H9 (cell line): ENCODE results near the gene ZDHHC16. TPM values are rescaled to one million over a fixed set of nuclear protein-coding genes. Genes with fewer than 3 reads are reported as not detected.

Experiments
- DNase-seq: peaks from one replicate; pipeline ENCODE4 v3.0.0-alpha.2; 2017
- H2AFZ ChIP-seq: one replicate; pipeline ENCODE4 v1.6.1; 2013; ENCODE audit warnings: mild to moderate bottlenecking, low read length, control low read depth, moderate library complexity
- H2AK5ac ChIP-seq: 2 replicates; pipeline ENCODE4 v1.6.1; 2013; ENCODE audit warnings: low read length, control low read depth, mixed read lengths; ENCODE audit not compliant: insufficient read length
- H2BK120ac ChIP-seq: one replicate; pipeline ENCODE4 v1.6.1; 2013; ENCODE audit warnings: low read depth, mild to moderate bottlenecking, low read length, control low read depth, inconsistent platforms; ENCODE audit not compliant: poor library complexity, severe bottlenecking
- H2BK12ac ChIP-seq: 2 replicates; pipeline ENCODE4 v1.6.1; 2013; ENCODE audit warnings: low read length, control low read depth, mixed read lengths, low read depth; ENCODE audit not compliant: insufficient read length
- H2BK15ac ChIP-seq: 2 replicates; pipeline ENCODE4 v1.6.1; 2013; ENCODE audit warnings: low read depth, low read length, control low read depth
- H2BK20ac ChIP-seq: one replicate; pipeline ENCODE4 v1.6.1; 2013; ENCODE audit warnings: low read depth, mild to moderate bottlenecking, low read length, control low read depth, inconsistent platforms; ENCODE audit not compliant: poor library complexity, severe bottlenecking
- H2BK5ac ChIP-seq: 2 replicates; pipeline ENCODE4 v1.6.1; 2013; ENCODE audit warnings: low read length, control low read depth, mixed read lengths; ENCODE audit not compliant: insufficient read length
- H3K14ac ChIP-seq: 2 replicates; pipeline ENCODE4 v1.6.1; 2013; ENCODE audit warnings: low read length, control low read depth; ENCODE audit not compliant: insufficient read depth
- H3K18ac ChIP-seq: 2 replicates; pipeline ENCODE4 v1.6.1; 2013; ENCODE audit warnings: low read depth, mild to moderate bottlenecking, mixed read lengths, low read length, control low read depth; ENCODE audit not compliant: insufficient read length
- H3K23ac ChIP-seq: 2 replicates; pipeline ENCODE4 v1.6.1; 2013; ENCODE audit warnings: low read length, control low read depth, mixed read lengths, low read depth; ENCODE audit not compliant: insufficient read length
- H3K23me2 ChIP-seq: 2 replicates; pipeline ENCODE4 v1.6.1; 2013; ENCODE audit warnings: low read depth, mild to moderate bottlenecking, mixed read lengths, low read length, control low read depth; ENCODE audit not compliant: insufficient read length, poor library complexity, severe bottlenecking
- H3K27ac ChIP-seq: 2 replicates; pipeline ENCODE4 v1.5.1; 2013; ENCODE audit warnings: low read length, control low read depth, mixed read lengths, low read depth; ENCODE audit not compliant: insufficient read length
- H3K27me3 ChIP-seq: 2 replicates; pipeline ENCODE4 v1.6.1; 2013; ENCODE audit warnings: low read length, control low read depth, inconsistent platforms; ENCODE audit not compliant: insufficient read depth
- H3K4ac ChIP-seq: 2 replicates; pipeline ENCODE4 v1.6.1; 2013; ENCODE audit warnings: low read depth, mild to moderate bottlenecking, control low read depth, inconsistent platforms, low read length, moderate library complexity
- H3K4me1 ChIP-seq: 2 replicates; pipeline ENCODE4 v1.6.1; 2013; ENCODE audit warnings: low read length, control low read depth, inconsistent platforms; ENCODE audit not compliant: insufficient read depth
- H3K4me2 ChIP-seq: 2 replicates; pipeline ENCODE4 v1.6.1; 2013; ENCODE audit warnings: low read length, control low read depth, mixed read lengths; ENCODE audit not compliant: insufficient read length, insufficient read depth
- H3K56ac ChIP-seq: 2 replicates; pipeline ENCODE4 v1.6.1; 2013; ENCODE audit warnings: low read depth, mild to moderate bottlenecking, mixed read lengths, low read length, control low read depth; ENCODE audit not compliant: insufficient read length
- H3K79me1 ChIP-seq: 2 replicates; pipeline ENCODE4 v1.6.1; 2013; ENCODE audit warnings: low read depth, mild to moderate bottlenecking, moderate library complexity, low read length, control low read depth, inconsistent platforms; ENCODE audit not compliant: insufficient read depth, poor library complexity, severe bottlenecking
- H3K79me2 ChIP-seq: 2 replicates; pipeline ENCODE4 v1.6.1; 2013; ENCODE audit warnings: low read length, control low read depth, inconsistent platforms; ENCODE audit not compliant: insufficient read depth
- H3K9ac ChIP-seq: 2 replicates; pipeline ENCODE4 v1.6.1; 2013; ENCODE audit warnings: low read length, control low read depth, mixed read lengths; ENCODE audit not compliant: insufficient read length; ENCODE audit errors: extremely low read depth
- H3K9me3 ChIP-seq: one replicate; pipeline ENCODE4 v1.6.1; 2013; ENCODE audit warnings: low read depth, low read length, inconsistent platforms; ENCODE audit not compliant: control insufficient read depth
- H3T11ph ChIP-seq: one replicate; pipeline ENCODE4 v1.6.1; 2013; ENCODE audit warnings: mild to moderate bottlenecking, low read length, control low read depth, inconsistent platforms
- H4K20me1 ChIP-seq: one replicate; pipeline ENCODE4 v1.6.1; 2013; ENCODE audit not compliant: control insufficient read depth, insufficient read length, insufficient read depth
- H4K5ac ChIP-seq: 2 replicates; pipeline ENCODE4 v1.6.1; 2013; ENCODE audit warnings: low read depth, mild to moderate bottlenecking, mixed read lengths, low read length, control low read depth; ENCODE audit not compliant: insufficient read length
- H4K8ac ChIP-seq: replicated peaks from 2 replicates; pipeline ENCODE4 v1.6.1; 2013; ENCODE audit warnings: low read length, control low read depth, mixed read lengths, low read depth; ENCODE audit not compliant: insufficient read length
- H4K91ac ChIP-seq: 2 replicates; pipeline ENCODE4 v1.6.1; 2013; ENCODE audit warnings: low read depth, mild to moderate bottlenecking, moderate library complexity, mixed read lengths, low read length, control low read depth; ENCODE audit not compliant: insufficient read length
- H3K27ac Mint-ChIP-seq, 3 experiments: 2 replicates in 2 of 3; 3 replicates in 1 of 3; pipeline ENCODE4 v1.8.0; 2020 to 2021; ENCODE audit warnings: mixed read lengths in 3 of 3, mild to moderate bottlenecking in 1 of 3, moderate library complexity in 1 of 3
- H3K27me3 Mint-ChIP-seq: 2 replicates; pipeline ENCODE4 v1.8.0; 2021; ENCODE audit warnings: low read depth, mild to moderate bottlenecking, moderate library complexity, mixed read lengths
- H3K36me3 Mint-ChIP-seq, 3 experiments: 2 replicates in 2 of 3; 3 replicates in 1 of 3; pipeline ENCODE4 v1.8.0; 2020 to 2021; ENCODE audit warnings: low read depth in 3 of 3, mixed read lengths in 3 of 3; ENCODE audit not compliant: insufficient read depth in 1 of 3
- H3K4me1 Mint-ChIP-seq, 2 experiments: 2 replicates each; pipeline ENCODE4 v1.8.0; 2020; ENCODE audit warnings: mixed read lengths in 2 of 2
- H3K4me3 Mint-ChIP-seq, 2 experiments: 2 replicates in 1 of 2; 3 replicates in 1 of 2; pipeline ENCODE4 v1.8.0; 2020 to 2021; ENCODE audit warnings: mild to moderate bottlenecking in 2 of 2, mixed read lengths in 2 of 2, moderate library complexity in 1 of 2
- H3K9me3 Mint-ChIP-seq, 2 experiments: 2 replicates in 1 of 2; 3 replicates in 1 of 2; pipeline ENCODE4 v1.8.0; 2020; ENCODE audit warnings: mild to moderate bottlenecking in 2 of 2, mixed read lengths in 2 of 2, moderate library complexity in 1 of 2
- CTCF ChIP-seq: fragments of 200-600 bp; sonication (generic); conservative IDR thresholded peaks from 3 replicates; pipeline ENCODE4 v1.8.0; 2021; ENCODE audit warnings: antibody characterized with exemption, mild to moderate bottlenecking
- WGBS: extraction: QIAGEN DNeasy Blood & Tissue Kit; methylation state at CpG from one replicate; pipeline ENCODE4 v1.1.7; 2013; ENCODE audit warnings: missing lambda C conversion rate, low lambda C conversion rate, mixed read lengths; ENCODE audit not compliant: insufficient read length; ENCODE audit errors: extremely low coverage; 5-methylcytosine and 5-hydroxymethylcytosine counted together
- total RNA-seq: library from RNA; stranded (reverse); gene quantifications from 2 replicates; pipeline ENCODE4 v1.2.1, GENCODE V29; 2021

The ZDHHC16 gene
- total RNA-seq, 1 experiment from 2014 or later = 45.4 TPM

GRCh38 chr10:97407211-97407951, 38.6 kb upstream of the ZDHHC16 start:
- DNase-seq = peak; percentile 92
- H3K27ac ChIP-seq = no peak overlapping the region
- no peak overlapping the region for H3K18ac ChIP-seq
- no CpG with 5 or more reads among the region's 10 CpGs for WGBS
- no peak overlapping the region for H2AK5ac ChIP-seq
- Mint-ChIP-seq H3K4me3 (peak overlapping the region; percentile 57 to 73), H3K27ac (peak overlapping the region; percentile 72 to 89 (median 83); a peak in 5 of 7 replicates), H3K4me1 (peaks cover 0 to 5% of the 10 kb centered on the region in 2 experiments; a peak in 2 of 4 replicates), H3K27me3 (no peaks in the 10 kb centered on the region), H3K9me3 (no peaks in the 10 kb centered on the region), H3K36me3 (no peaks in the 10 kb centered on the region)
- H4K20me1 ChIP-seq = no peaks in the 10 kb centered on the region
- no peak overlapping the region for H3T11ph ChIP-seq
- H3K79me1 ChIP-seq = no peaks in the 10 kb centered on the region
- H3K14ac ChIP-seq = no peak overlapping the region
- no peaks in the 10 kb centered on the region for H3K4me1 ChIP-seq
- no peak overlapping the region for H3K9ac ChIP-seq
- H3K56ac ChIP-seq = no peak overlapping the region
- H3K23ac ChIP-seq = no peak overlapping the region
- no peak overlapping the region for H2BK5ac ChIP-seq
- no peak overlapping the region for H2BK12ac ChIP-seq
- peaks cover 3% of the 10 kb centered on the region for H3K23me2 ChIP-seq
- H2BK120ac ChIP-seq = no peak overlapping the region
- peak overlapping the region; percentile 63 for H3K4me2 ChIP-seq
- H4K5ac ChIP-seq = no peak overlapping the region
- H3K27me3 ChIP-seq = no peaks in the 10 kb centered on the region
- H3K79me2 ChIP-seq = no peaks in the 10 kb centered on the region
- no peak overlapping the region for H3K4ac ChIP-seq
- H4K91ac ChIP-seq = no peak overlapping the region
- H4K8ac ChIP-seq = no peak overlapping the region
- peak; percentile 89 for TF ChIP-seq CTCF
- peak overlapping the region; percentile 58 for H2AFZ ChIP-seq
- H3K9me3 ChIP-seq = no peaks in the 10 kb centered on the region
- no peak overlapping the region for H2BK20ac ChIP-seq
- no peak overlapping the region for H2BK15ac ChIP-seq
